Tibial artery (tissue), 4 donors: Measurements from ENCODE around the gene UVRAG.
"Not testable (repeated sequence)": the region's sequence is repeated elsewhere in the genome, so short reads cannot be mapped to it uniquely, and the experiment has no call there.

Experiments
- DNase-seq, 2 donors: peaks; one replicate each; pipeline ENCODE4 v3.0.0-alpha.2; 2019
- H3K27ac ChIP-seq, 2 donors: fragments of 200-600 bp; sonication (generic) in 1 of 2; 1 replicate in 1 of 2; 2 replicates in 1 of 2; pipeline ENCODE4 v1.5.1; 2018 to 2019; ENCODE audit warnings: mild to moderate bottlenecking in 1 of 2
- H3K27me3 ChIP-seq, 2 donors: fragments of 200-600 bp; sonication (generic) in 1 of 2; one replicate each; pipeline versions ENCODE4 v1.5.1 to v1.6.0; 2016 to 2019
- H3K36me3 ChIP-seq, 3 donors: fragments of 200-600 bp; sonication (generic) in 2 of 3; one replicate each; pipeline ENCODE4 v1.5.1; 2016 to 2019; ENCODE audit warnings: mild to moderate bottlenecking in 2 of 3
- H3K4me1 ChIP-seq, 4 donors: fragments of 200-600 bp; sonication (generic) in 2 of 4; 1 replicate in 3 of 4; 2 replicates in 1 of 4; pipeline ENCODE4 v1.5.1; 2016 to 2019
- H3K4me3 ChIP-seq, 2 donors: fragments of 200-600 bp; sonication (generic) in 1 of 2; 1 replicate in 1 of 2; 2 replicates in 1 of 2; pipeline ENCODE4 v1.5.1; 2018 to 2019; ENCODE audit warnings: mild to moderate bottlenecking in 2 of 2
- H3K9me3 ChIP-seq, 3 donors: fragments of 200-600 bp; sonication (generic) in 1 of 3; one replicate each; pipeline ENCODE4 v1.5.1; 2016 to 2019
- CTCF ChIP-seq, 2 experiments: fragments of 200-600 bp in 1 of 2; fragments of 450-650 bp in 1 of 2; IDR thresholded peaks; one replicate each; pipeline ENCODE4 v1.5.1; 2017 to 2019; ENCODE audit warnings: antibody characterized with exemption in 2 of 2, mild to moderate bottlenecking in 1 of 2, moderate library complexity in 1 of 2
- intact Hi-C: fragments of 100-400 bp; cut with DNase I; formaldehyde crosslinking; loops from one replicate; pipeline ENCODE4 v1.15.0; 2023; ENCODE audit warnings: low total_unique reads

Gene UVRAG

GRCh38 chr11:76054330-76054729 is 239.3 kb downstream of the UVRAG start:
- H3K27me3 ChIP-seq, result no peaks in the 10 kb centered on the region

GRCh38 chr11:76056876-76057275 is 241.9 kb downstream of the UVRAG start:
- H3K27me3 ChIP-seq, result no peaks in the 10 kb centered on the region
- no peaks in the 10 kb centered on the region for H3K9me3 ChIP-seq
- no peak overlapping the region for H3K4me3 ChIP-seq
- H3K27ac ChIP-seq, result no peak overlapping the region
- H3K4me1 ChIP-seq, result no peaks in the 10 kb centered on the region
- intact Hi-C loops, result no loop called here
- no peak for DNase-seq
- peaks cover 0 to 13% (median 0%) of the 10 kb centered on the region in 3 donors for H3K36me3 ChIP-seq
- no peak for TF ChIP-seq CTCF (IDR thresholded peaks at IDR 0.05)

More at GRCh38 chr11:76054330-76054729, 239.3 kb downstream of the UVRAG start:
- no peak for DNase-seq
- Histone ChIP-seq H3K4me3 (no peak overlapping the region), H3K4me1 (no peaks in the 10 kb centered on the region), H3K9me3 (no peaks in the 10 kb centered on the region), H3K27ac (no peak overlapping the region), H3K36me3 (no peaks in the 10 kb centered on the region)
- intact Hi-C loops, result no loop called here
- TF ChIP-seq CTCF (IDR thresholded peaks at IDR 0.05), result no peak

- H3K27ac ChIP-seq, H3K4me1 ChIP-seq, H3K27me3 ChIP-seq, H3K4me3 ChIP-seq, intact Hi-C loops, DNase-seq, H3K9me3 ChIP-seq: not testable (repeated sequence)
- H3K36me3 ChIP-seq, result peaks cover 0 to 17% (median 0%) of the 10 kb centered on the region in 3 donors
Observed at GRCh38 chr11:76060475-76061036, 245.5 kb downstream of the UVRAG start.

- intact Hi-C loops, result no loop called here
- H3K36me3 ChIP-seq, result peaks cover 8 to 37% (median 8%) of the 10 kb centered on the region in 3 donors
- H3K27ac ChIP-seq, result no peak overlapping the region
- no peak for DNase-seq
- no peaks in the 10 kb centered on the region for H3K4me1 ChIP-seq
- H3K4me3 ChIP-seq, result no peak overlapping the region
- TF ChIP-seq CTCF (IDR thresholded peaks at IDR 0.05), result no peak
- no peaks in the 10 kb centered on the region for H3K27me3 ChIP-seq
- H3K9me3 ChIP-seq, result no peaks in the 10 kb centered on the region
Observed at GRCh38 chr11:76062733-76063132, 247.7 kb downstream of the UVRAG start.

- Histone ChIP-seq H3K27me3 (no peaks in the 10 kb centered on the region), H3K27ac (no peak overlapping the region), H3K9me3 (no peaks in the 10 kb centered on the region), H3K36me3 (peaks cover 8 to 43% (median 13%) of the 10 kb centered on the region in 3 donors), H3K4me1 (no peaks in the 10 kb centered on the region), H3K4me3 (no peak overlapping the region)
- DNase-seq, result no peak
- intact Hi-C loops, result no loop called here
- no peak for TF ChIP-seq CTCF (IDR thresholded peaks at IDR 0.05)
Observed at GRCh38 chr11:76064192-76064591, 249.2 kb downstream of the UVRAG start.

- intact Hi-C loops, result no loop called here
- no peak for TF ChIP-seq CTCF (IDR thresholded peaks at IDR 0.05)
- H3K27ac ChIP-seq, result no peak overlapping the region
- no peak overlapping the region for H3K4me3 ChIP-seq
- H3K36me3 ChIP-seq, result peaks cover 11 to 28% (median 13%) of the 10 kb centered on the region in 3 donors
- peaks cover 0 to 1% (median 0%) of the 10 kb centered on the region in 4 donors for H3K4me1 ChIP-seq
- no peak for DNase-seq
- H3K27me3 ChIP-seq, result no peaks in the 10 kb centered on the region
- H3K9me3 ChIP-seq, result no peaks in the 10 kb centered on the region
Observed at GRCh38 chr11:76067099-76067498, 252.1 kb downstream of the UVRAG start.
